Measurements from ENCODE around the gene RASSF4. TPM values are rescaled to one million over a fixed set of nuclear protein-coding genes. Genes with fewer than 3 reads are reported as not detected.

Gene RASSF4
- total and polyA plus RNA-seq, 9 of the 15 experiments (the other 6 are each of a cell fraction or from before 2014, with no cell fraction given) = 0.01 to 0.62 (median 0.11) TPM; not detected in 3

DNA sequence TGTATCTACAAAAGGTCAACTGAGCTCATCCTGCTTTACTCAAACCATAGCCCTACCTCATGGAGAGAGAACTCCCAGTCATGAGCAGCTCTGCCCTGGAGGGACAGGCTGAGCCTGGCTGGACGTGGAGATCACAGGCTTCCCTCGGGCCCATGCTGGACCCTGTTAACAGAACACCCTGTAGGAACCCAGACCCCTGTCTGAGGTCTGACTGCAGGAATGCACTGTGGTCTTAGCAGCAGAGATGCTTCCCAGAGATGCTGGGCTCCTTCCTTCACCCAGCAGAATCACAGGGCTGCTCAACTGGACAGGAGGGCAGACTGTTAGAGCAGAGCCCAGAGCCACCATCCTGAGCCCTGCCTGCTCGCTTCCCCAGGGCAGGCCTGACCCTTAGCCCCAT lies 47.7 kb upstream of the RASSF4 start:
- CTCF ChIA-PET (ENCODE audit: low intra/inter-chr PET ratio) = no interaction called here
- no peak overlapping the region for H3K4me3 ChIP-seq
- peaks cover 3% of the 10 kb centered on the region for H3K9me1 ChIP-seq (ENCODE audit: control insufficient read depth, insufficient read depth, low read length)
- no peak overlapping the region for H3K27ac ChIP-seq (ENCODE audit: extremely low read depth, low read depth, low read length)
- no peak for DNase-seq (ENCODE audit: extremely low read depth in 1 of 4, low spot score in 3 of 4)
- 0 out of 2 replicates have a peak, but pooled peaks have one; percentile 20 for TF ChIP-seq STAG1 (CRISPR knock-in tag; IDR thresholded peaks at IDR 0.05; ENCODE audit: borderline replicate concordance)
- TF ChIP-seq ZNF12 (CRISPR knock-in tag; IDR thresholded peaks at IDR 0.05) = no peak
- no peak for TF ChIP-seq ARID1B (IDR thresholded peaks at IDR 0.05)
- TF ChIP-seq ZKSCAN1 (IDR thresholded peaks at IDR 0.05; ENCODE audit: low read depth, low read length) = no peak
- ATAC-seq = no peak
- H3K4me2 ChIP-seq (ENCODE audit: insufficient read depth, low read length) = no peak overlapping the region
- H3K9ac ChIP-seq (ENCODE audit: insufficient read depth in 1 of 2, low read depth in 2 of 2, low read length in 2 of 2) = no peak overlapping the region
- H3K4me1 ChIP-seq (replicated peaks in 1 of 2; ENCODE audit: control insufficient read depth in 2 of 2, insufficient read depth in 2 of 2, low read length in 2 of 2) = peaks cover 32 to 35% of the 10 kb centered on the region in 2 experiments
- 54% methylated on average over 3 of the region's 3 CpGs for WGBS (ENCODE audit: insufficient coverage, low coverage, missing lambda C conversion rate)
- H3K36me3 ChIP-seq (ENCODE audit: control insufficient read depth, insufficient read depth, low read length) = no peaks in the 10 kb centered on the region
- peak; percentile 29 for FAIRE-seq
- no peaks in the 10 kb centered on the region for H3K9me3 ChIP-seq (replicated peaks; ENCODE audit: control insufficient read depth, insufficient read depth, low read depth, low read length)
- no TSS peak for BruUV-seq (replicated peaks)
- no peaks in the 10 kb centered on the region for H3K79me2 ChIP-seq (ENCODE audit: control insufficient read depth, insufficient read depth, low read length)
- no peak overlapping the region for H2AFZ ChIP-seq (ENCODE audit: low read depth, low read length)
- POLR2A ChIA-PET = no interaction called here
- intact Hi-C loops (cut with micrococcal nuclease) (no loop called here), in situ Hi-C loops (cut with MboI) (no loop called here)
- peaks cover 3% of the 10 kb centered on the region; the same call in 1 of the 2 replicates for H4K20me1 ChIP-seq (replicated peaks; ENCODE audit: control insufficient read depth, insufficient read depth, low read length)
- peaks cover 2 to 20% of the 10 kb centered on the region in 2 experiments; a peak in 4 of 5 replicates for H3K27me3 ChIP-seq (ENCODE audit: control insufficient read depth in 2 of 2, insufficient read depth in 2 of 2, low read length in 2 of 2)

DNA sequence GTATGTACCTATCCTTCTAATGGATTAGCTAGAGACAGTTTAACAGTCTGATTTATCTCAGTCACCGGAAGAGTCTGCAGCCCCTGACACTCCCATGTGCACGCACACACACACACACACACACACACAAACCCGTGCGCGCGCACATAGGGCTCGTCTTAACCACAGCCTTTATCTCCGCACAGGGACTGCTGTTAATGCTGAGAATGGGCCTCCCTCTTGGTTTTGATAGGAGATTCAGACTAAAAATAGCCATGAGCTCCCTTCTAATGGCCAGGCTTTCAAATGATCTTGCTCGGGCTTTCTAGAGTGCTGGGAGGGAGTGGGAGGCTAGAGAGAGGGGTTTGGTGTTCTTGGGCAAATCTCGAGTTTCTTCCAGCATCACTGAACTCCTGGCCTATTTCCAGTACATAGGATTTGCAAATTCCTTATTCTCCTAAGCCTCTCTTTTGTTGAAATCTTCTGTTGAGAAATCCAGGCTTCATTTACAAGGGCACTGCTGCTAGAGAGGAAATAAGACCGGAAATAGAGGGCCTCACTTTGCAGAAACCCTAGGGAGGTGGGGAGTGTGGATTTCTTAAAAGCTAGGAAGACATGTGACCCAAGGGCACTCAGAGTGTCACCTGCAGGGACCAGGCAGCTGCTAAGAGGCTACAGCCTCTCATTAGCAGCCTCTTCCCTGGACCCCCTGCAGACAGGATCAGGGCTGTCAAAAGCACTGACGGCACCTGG lies 46.1 kb upstream of the RASSF4 start:
- BruUV-seq (replicated peaks) = no TSS peak
- Histone ChIP-seq H3K27ac (ENCODE audit: extremely low read depth, low read depth, low read length) (peak overlapping the region; percentile 51), H3K36me3 (ENCODE audit: control insufficient read depth, insufficient read depth, low read length) (no peaks in the 10 kb centered on the region), H3K4me3 (no peak overlapping the region), H3K4me2 (ENCODE audit: insufficient read depth, low read length) (peak overlapping the region; percentile 19), H3K9me1 (ENCODE audit: control insufficient read depth, insufficient read depth, low read length) (peaks cover 3% of the 10 kb centered on the region), H3K79me2 (ENCODE audit: control insufficient read depth, insufficient read depth, low read length) (no peaks in the 10 kb centered on the region), H3K27me3 (ENCODE audit: control insufficient read depth in 2 of 2, insufficient read depth in 2 of 2, low read length in 2 of 2) (peaks cover 2 to 8% of the 10 kb centered on the region in 2 experiments; a peak in 3 of 5 replicates), H3K4me1 (replicated peaks in 1 of 2; ENCODE audit: control insufficient read depth in 2 of 2, insufficient read depth in 2 of 2, low read length in 2 of 2) (peaks cover 32 to 35% of the 10 kb centered on the region in 2 experiments), H3K9me3 (replicated peaks; ENCODE audit: control insufficient read depth, insufficient read depth, low read depth, low read length) (no peaks in the 10 kb centered on the region), H3K9ac (ENCODE audit: insufficient read depth in 1 of 2, low read depth in 2 of 2, low read length in 2 of 2) (peak overlapping the region; percentile 10 to 72; a peak in 3 of 4 replicates), H2AFZ (ENCODE audit: low read depth, low read length) (peak overlapping the region; percentile 18), H4K20me1 (replicated peaks; ENCODE audit: control insufficient read depth, insufficient read depth, low read length) (peaks cover 3% of the 10 kb centered on the region; the same call in 1 of the 2 replicates)
- ATAC-seq (peak; percentile 85), DNase-seq (ENCODE audit: extremely low read depth in 1 of 4, low spot score in 3 of 4) (peak; percentile 75 to 91 (median 80)), FAIRE-seq (peak; percentile 98)
- POLR2A ChIA-PET = interaction anchor here (0.6 to 0.8 kb wide), 2 partner anchors 11 to 26 kb away, joined by 3 to 5 read pairs; no protein-coding TSS in a partner anchor
- CTCF ChIA-PET (ENCODE audit: low intra/inter-chr PET ratio) = no interaction called here
- in situ Hi-C loops (cut with MboI) (no loop called here), intact Hi-C loops (cut with micrococcal nuclease) (no loop called here)
- WGBS (ENCODE audit: insufficient coverage, low coverage, missing lambda C conversion rate) = 5% methylated on average over 12 of the region's 12 CpGs
- TF ChIP-seq NEUROD1 (IDR thresholded peaks at IDR 0.05; ENCODE audit: borderline replicate concordance, low read depth, low read length, partially characterized antibody) = peak; percentile 50
- peak; percentile 74; the same call in 1 of the 2 replicates for TF ChIP-seq ZNF766 (CRISPR knock-in tag; conservative IDR thresholded peaks at IDR 0.05)
- peak; percentile 69 to 95; a peak in 2 of 4 replicates for TF ChIP-seq TBL1XR1 (IDR thresholded peaks at IDR 0.05; ENCODE audit: low read length in 2 of 2)
- TF ChIP-seq, protein P1, sequence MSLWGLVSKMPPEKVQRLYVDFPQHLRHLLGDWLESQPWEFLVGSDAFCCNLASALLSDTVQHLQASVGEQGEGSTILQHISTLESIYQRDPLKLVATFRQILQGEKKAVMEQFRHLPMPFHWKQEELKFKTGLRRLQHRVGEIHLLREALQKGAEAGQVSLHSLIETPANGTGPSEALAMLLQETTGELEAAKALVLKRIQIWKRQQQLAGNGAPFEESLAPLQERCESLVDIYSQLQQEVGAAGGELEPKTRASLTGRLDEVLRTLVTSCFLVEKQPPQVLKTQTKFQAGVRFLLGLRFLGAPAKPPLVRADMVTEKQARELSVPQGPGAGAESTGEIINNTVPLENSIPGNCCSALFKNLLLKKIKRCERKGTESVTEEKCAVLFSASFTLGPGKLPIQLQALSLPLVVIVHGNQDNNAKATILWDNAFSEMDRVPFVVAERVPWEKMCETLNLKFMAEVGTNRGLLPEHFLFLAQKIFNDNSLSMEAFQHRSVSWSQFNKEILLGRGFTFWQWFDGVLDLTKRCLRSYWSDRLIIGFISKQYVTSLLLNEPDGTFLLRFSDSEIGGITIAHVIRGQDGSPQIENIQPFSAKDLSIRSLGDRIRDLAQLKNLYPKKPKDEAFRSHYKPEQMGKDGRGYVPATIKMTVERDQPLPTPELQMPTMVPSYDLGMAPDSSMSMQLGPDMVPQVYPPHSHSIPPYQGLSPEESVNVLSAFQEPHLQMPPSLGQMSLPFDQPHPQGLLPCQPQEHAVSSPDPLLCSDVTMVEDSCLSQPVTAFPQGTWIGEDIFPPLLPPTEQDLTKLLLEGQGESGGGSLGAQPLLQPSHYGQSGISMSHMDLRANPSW (CRISPR knock-in tag; IDR thresholded peaks at IDR 0.05) = no peak
- peak; percentile 96 for TF ChIP-seq HDAC2 (IDR thresholded peaks at IDR 0.05)
- TF ChIP-seq L3MBTL2 (IDR thresholded peaks at IDR 0.05) = peak; percentile 43
- peak; percentile 94 for TF ChIP-seq TEAD4 (IDR thresholded peaks at IDR 0.05; ENCODE audit: low read length)
- TF ChIP-seq TEAD4 (CRISPR knock-in tag; IDR thresholded peaks at IDR 0.05; ENCODE audit: borderline replicate concordance) = no peak
- TF ChIP-seq ZNF780A (CRISPR knock-in tag; IDR thresholded peaks at IDR 0.05) = no peak
